MM.1S (cell line): ENCODE measurements around the gene FNDC7.

ENCODE experiments used
- EZH2 ChIP-seq: fragments of 300-600 bp; sonication (generic); optimal IDR thresholded peaks from 2 replicates; pipeline ENCODE3; 2017; ENCODE audit warnings: low read depth, mild to moderate bottlenecking, antibody characterized with exemption, low read length, mixed read lengths
- EZH2phosphoT487 ChIP-seq: fragments of 300-600 bp; sonication (generic); IDR thresholded peaks from 2 replicates; pipeline ENCODE4 v1.6.1; 2018; ENCODE audit warnings: antibody characterized with exemption, low read length
- TF ChIP-seq, protein P1 (sequence below): fragments of 300-600 bp; sonication (generic); IDR thresholded peaks from 2 replicates; pipeline ENCODE4 v1.5.1; 2016; ENCODE audit warnings: antibody characterized with exemption, low read length, mixed read lengths

DNA sequence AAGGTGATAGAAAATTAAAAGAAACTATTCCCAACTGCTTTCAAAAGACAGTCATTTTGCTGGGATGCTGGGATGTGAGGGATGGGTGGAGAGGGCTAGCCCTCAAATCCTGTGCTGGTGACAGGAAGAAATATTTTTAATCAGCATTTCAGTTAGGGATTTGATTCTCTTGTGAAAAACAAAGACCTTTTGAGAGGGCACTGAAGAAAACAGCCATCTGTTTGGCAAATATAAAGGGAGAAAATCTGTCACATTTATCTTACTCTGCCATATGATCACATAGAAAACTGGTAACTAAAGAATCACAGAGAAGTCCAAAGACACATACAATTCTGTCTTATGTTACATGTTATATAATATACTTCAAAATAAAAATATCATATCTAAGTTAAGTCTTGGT lies 46.1 kb downstream of the FNDC7 start:
- TF ChIP-seq, protein P1, sequence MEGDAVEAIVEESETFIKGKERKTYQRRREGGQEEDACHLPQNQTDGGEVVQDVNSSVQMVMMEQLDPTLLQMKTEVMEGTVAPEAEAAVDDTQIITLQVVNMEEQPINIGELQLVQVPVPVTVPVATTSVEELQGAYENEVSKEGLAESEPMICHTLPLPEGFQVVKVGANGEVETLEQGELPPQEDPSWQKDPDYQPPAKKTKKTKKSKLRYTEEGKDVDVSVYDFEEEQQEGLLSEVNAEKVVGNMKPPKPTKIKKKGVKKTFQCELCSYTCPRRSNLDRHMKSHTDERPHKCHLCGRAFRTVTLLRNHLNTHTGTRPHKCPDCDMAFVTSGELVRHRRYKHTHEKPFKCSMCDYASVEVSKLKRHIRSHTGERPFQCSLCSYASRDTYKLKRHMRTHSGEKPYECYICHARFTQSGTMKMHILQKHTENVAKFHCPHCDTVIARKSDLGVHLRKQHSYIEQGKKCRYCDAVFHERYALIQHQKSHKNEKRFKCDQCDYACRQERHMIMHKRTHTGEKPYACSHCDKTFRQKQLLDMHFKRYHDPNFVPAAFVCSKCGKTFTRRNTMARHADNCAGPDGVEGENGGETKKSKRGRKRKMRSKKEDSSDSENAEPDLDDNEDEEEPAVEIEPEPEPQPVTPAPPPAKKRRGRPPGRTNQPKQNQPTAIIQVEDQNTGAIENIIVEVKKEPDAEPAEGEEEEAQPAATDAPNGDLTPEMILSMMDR = no peak
- TF ChIP-seq EZH2 = no peak
- TF ChIP-seq EZH2phosphoT487 = no peak
